ENCODE results near the gene MSH3.

Gene MSH3

DNA sequence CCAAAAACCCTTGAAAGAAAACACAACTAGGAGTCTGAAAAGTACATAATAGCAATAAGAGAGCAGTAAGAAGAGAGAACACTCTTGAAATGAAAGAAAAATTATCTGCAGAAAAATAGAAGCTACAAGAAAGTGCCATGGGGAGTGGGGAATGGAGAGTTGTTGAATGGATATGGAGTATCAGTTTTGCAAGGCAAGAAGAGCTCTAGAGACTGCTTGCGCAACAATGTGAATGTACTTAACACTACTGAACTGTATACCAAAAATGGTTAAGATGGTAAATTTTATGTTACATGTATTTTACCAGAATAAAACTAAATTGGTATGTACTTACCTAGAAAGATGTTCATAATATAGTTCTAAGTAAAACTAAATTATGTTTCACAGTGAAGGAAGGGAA lies 251.0 kb downstream of the MSH3 start:
- no peak overlapping the region for H3K4me2 ChIP-seq (ENCODE audit: low read length)
- no peaks in the 10 kb centered on the region for H3K79me2 ChIP-seq (ENCODE audit: control insufficient read depth, low read length)
- no peaks in the 10 kb centered on the region for H3K9me3 ChIP-seq (ENCODE audit: control insufficient read depth, insufficient read depth, low read length)
- no peaks in the 10 kb centered on the region for H3K27me3 ChIP-seq (ENCODE audit: control insufficient read depth, low read length)
- H3K36me3 ChIP-seq (ENCODE audit: control insufficient read depth, low read length), result no peaks in the 10 kb centered on the region
- no peak overlapping the region for H3K4me3 ChIP-seq (ENCODE audit: low read length)
- H3K9me2 ChIP-seq (replicated peaks; ENCODE audit: control insufficient read depth, low read length), result no peaks in the 10 kb centered on the region
- no peaks in the 10 kb centered on the region for H3F3A ChIP-seq (ENCODE audit: control insufficient read depth, insufficient read depth)
- H3K27ac ChIP-seq (ENCODE audit: low read depth, low read length), result no peak overlapping the region
- no peaks in the 10 kb centered on the region for H4K20me1 ChIP-seq (ENCODE audit: control insufficient read depth, insufficient read depth, low read depth, low read length)
- no peaks in the 10 kb centered on the region for H3K4me1 ChIP-seq (ENCODE audit: control insufficient read depth, low read length)
- no peak for TF ChIP-seq EZH2phosphoT487 (IDR thresholded peaks at IDR 0.05; ENCODE audit: borderline replicate concordance, low read length)
- no peak for TF ChIP-seq CTCF (IDR thresholded peaks at IDR 0.05; ENCODE audit: low read depth, low read length, poor library complexity, severe bottlenecking)

GRCh38 chr5:80912479-80912878 lies 258.0 kb downstream of the MSH3 start:
- Histone ChIP-seq H3K4me2 (ENCODE audit: low read length) (no peak overlapping the region), H3K79me2 (ENCODE audit: control insufficient read depth, low read length) (no peaks in the 10 kb centered on the region), H3K36me3 (ENCODE audit: control insufficient read depth, low read length) (no peaks in the 10 kb centered on the region), H3K4me1 (ENCODE audit: control insufficient read depth, low read length) (no peaks in the 10 kb centered on the region), H3K9me2 (replicated peaks; ENCODE audit: control insufficient read depth, low read length) (no peaks in the 10 kb centered on the region), H3K27me3 (ENCODE audit: control insufficient read depth, low read length) (no peaks in the 10 kb centered on the region), H3K4me3 (ENCODE audit: low read length) (no peak overlapping the region), H3K9me3 (ENCODE audit: control insufficient read depth, insufficient read depth, low read length) (no peaks in the 10 kb centered on the region), H3K27ac (ENCODE audit: low read depth, low read length) (no peak overlapping the region), H3F3A (ENCODE audit: control insufficient read depth, insufficient read depth) (no peaks in the 10 kb centered on the region), H4K20me1 (ENCODE audit: control insufficient read depth, insufficient read depth, low read depth, low read length) (no peaks in the 10 kb centered on the region)
- no peak for TF ChIP-seq CTCF (IDR thresholded peaks at IDR 0.05; ENCODE audit: low read depth, low read length, poor library complexity, severe bottlenecking)
- no peak for TF ChIP-seq EZH2phosphoT487 (IDR thresholded peaks at IDR 0.05; ENCODE audit: borderline replicate concordance, low read length)

GRCh38 chr5:80915716-80916115 lies 261.3 kb downstream of the MSH3 start:
- H3K4me1 ChIP-seq (ENCODE audit: control insufficient read depth, low read length), result no peaks in the 10 kb centered on the region
- H4K20me1 ChIP-seq (ENCODE audit: control insufficient read depth, insufficient read depth, low read depth, low read length), result no peaks in the 10 kb centered on the region

More at GRCh38 chr5:80915716-80916115, 261.3 kb downstream of the MSH3 start:
- Histone ChIP-seq H3K79me2 (ENCODE audit: control insufficient read depth, low read length) (no peaks in the 10 kb centered on the region), H3K9me3 (ENCODE audit: control insufficient read depth, insufficient read depth, low read length) (no peaks in the 10 kb centered on the region), H3K4me2 (ENCODE audit: low read length) (no peak overlapping the region), H3F3A (ENCODE audit: control insufficient read depth, insufficient read depth) (no peaks in the 10 kb centered on the region), H3K4me3 (ENCODE audit: low read length) (no peak overlapping the region), H3K27me3 (ENCODE audit: control insufficient read depth, low read length) (no peaks in the 10 kb centered on the region), H3K36me3 (ENCODE audit: control insufficient read depth, low read length) (no peaks in the 10 kb centered on the region), H3K27ac (ENCODE audit: low read depth, low read length) (no peak overlapping the region), H3K9me2 (replicated peaks; ENCODE audit: control insufficient read depth, low read length) (no peaks in the 10 kb centered on the region)
- TF ChIP-seq CTCF (IDR thresholded peaks at IDR 0.05; ENCODE audit: low read depth, low read length, poor library complexity, severe bottlenecking) (no peak), EZH2phosphoT487 (IDR thresholded peaks at IDR 0.05; ENCODE audit: borderline replicate concordance, low read length) (no peak)
